HG03196 (cell line): ENCODE results near the gene POP7.
"Not testable (repeated sequence)": the region's sequence is repeated elsewhere in the genome, so short reads cannot be mapped to it uniquely, and the experiment has no call there.

ENCODE experiments used
- ATAC-seq: cut with Tn5 transposase; IDR thresholded peaks from one replicate; pipeline ENCODE4 v1.9.1; 2021; ENCODE audit not compliant: unreplicated experiment

POP7 gene

DNA sequence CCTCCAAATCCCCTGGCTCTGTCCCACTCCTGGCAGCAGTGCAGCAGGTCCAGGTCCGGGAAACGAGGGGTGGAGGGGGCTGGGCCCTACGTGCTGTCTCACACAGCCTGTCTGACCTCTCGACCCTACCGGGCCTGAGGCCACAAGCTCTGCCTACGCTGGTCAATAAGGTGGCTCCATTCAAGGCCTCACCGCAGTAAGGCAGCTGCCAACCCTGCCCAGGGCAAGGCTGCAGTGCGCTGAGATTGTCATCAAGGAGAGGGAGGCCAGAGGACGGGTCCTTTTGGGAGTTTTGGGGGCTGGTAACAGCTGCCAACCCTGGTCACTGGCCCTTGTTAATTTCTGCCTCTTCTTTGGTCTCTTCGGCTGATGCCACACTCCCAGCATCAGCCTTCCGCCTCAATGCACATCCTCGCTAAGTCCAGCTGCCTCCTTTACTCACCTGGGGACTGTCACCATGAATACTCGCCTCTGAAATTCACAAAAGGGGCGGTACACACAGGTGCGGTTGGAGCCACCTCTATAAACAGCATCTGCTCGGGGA lies 17.9 kb downstream of the POP7 start:
- no peak for ATAC-seq

DNA sequence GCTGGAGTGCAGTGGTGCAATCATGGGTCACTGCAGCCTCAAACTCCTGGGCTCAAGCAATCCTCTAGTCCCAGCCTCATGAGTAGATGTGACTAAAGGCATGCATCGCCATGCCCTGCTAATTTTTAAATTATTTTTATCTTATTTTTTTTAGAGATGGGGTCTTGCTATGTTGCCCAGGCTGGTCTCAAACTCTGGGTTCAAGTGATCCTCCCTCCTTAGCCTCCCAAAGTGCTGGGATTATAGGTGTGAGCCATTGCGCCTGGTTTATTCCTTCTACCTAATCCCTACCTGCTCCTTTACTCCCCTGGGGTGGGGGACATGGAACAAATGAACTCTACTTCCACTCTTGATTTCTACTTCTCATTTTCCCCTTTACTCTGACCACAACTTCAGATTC lies 18.4 kb downstream of the POP7 start:
- not testable (repeated sequence) for ATAC-seq

- no peak for ATAC-seq
Measured at GRCh38 chr7:100726996-100727761, 21.3 kb downstream of the POP7 start.

- no peak for ATAC-seq
Measured at GRCh38 chr7:100728196-100728595, 22.3 kb downstream of the POP7 start.

DNA sequence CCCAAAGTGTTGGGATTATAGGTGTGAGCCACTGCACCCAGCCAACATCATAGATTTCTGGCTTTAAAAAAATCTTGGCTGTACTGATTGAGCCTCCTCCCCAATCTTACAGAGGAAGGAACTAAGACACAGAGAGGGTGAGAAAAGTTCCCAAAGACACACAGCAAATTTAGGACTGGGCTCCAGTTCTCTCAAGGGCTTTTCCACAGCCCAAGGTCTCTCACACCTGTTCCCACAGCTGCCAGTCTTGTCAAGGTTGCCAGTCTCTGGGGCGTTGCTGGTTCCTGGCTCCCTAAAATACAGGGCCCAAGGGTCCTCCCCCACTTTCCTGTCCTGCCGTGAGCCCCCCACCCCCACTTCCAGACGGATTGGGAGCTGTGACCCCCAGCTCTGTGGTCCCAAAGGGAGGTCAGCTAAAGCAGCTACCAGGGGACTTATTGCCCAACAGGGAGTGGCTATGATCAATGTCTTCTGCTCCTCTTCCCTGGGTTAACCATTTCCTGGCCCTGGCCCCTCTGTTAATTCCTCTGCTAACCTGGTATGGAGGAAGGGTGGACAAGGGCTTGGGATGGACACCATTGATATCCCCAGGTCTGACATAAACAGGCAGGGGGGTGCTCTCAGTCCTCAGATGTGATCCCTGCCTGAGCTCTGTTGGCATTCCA lies 24.3 kb downstream of the POP7 start:
- ATAC-seq = no peak

DNA sequence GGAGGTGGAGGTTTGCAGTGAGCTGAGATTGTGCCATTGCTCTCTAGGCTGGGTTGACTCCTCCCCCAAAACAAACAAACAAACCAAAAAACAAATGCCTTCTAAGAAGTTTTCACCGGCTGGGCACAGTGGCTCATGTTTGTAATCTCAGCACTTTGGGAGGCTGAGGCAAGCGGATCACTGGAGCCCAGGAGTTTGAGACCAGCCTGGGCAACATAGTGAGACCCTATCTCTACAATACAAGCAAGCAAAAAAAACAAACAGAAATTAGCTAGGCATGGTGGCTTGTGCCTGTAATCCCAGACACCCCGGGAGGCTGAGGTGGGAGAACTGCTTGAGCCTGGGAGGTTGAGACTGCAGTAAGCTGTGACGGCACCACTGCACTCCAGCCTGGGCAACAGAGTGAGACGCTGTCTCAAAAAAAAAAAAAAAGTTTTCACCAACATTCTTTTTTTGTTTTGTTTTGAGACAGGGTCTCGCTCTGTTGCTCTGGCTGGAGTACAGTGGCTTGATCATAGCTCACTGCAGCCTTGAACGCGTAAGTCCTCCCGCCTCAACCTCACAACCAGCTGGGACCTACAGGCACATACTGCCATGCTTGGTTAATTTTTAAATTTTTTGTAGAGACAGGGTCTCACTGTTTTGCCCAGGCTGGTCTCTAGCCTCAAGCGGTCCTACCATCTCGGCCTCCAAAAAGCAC lies 26.2 kb downstream of the POP7 start:
- no peak for ATAC-seq

GRCh38 chr7:100735730-100736129 lies 29.8 kb downstream of the POP7 start:
- ATAC-seq = no peak

DNA sequence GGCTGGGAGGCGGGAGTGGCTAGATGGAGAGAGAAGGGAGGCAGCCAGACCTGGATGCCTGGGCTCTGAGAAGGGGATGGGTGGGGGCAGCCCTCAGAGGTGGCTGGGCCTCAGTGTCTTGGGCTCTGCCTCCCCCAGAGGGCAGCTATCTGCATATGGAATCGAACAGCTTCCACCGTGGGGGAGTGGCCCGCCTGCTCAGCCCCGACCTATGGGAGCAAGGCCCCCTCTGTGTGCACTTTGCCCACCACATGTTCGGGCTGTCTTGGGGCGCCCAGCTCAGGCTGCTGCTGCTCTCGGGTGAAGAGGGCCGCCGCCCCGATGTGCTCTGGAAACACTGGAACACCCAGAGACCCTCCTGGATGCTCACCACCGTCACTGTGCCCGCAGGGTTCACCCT lies 30.8 kb downstream of the POP7 start:
- no peak for ATAC-seq

- ATAC-seq = no peak
Measured at GRCh38 chr7:100739934-100740333, 34.0 kb downstream of the POP7 start.

DNA sequence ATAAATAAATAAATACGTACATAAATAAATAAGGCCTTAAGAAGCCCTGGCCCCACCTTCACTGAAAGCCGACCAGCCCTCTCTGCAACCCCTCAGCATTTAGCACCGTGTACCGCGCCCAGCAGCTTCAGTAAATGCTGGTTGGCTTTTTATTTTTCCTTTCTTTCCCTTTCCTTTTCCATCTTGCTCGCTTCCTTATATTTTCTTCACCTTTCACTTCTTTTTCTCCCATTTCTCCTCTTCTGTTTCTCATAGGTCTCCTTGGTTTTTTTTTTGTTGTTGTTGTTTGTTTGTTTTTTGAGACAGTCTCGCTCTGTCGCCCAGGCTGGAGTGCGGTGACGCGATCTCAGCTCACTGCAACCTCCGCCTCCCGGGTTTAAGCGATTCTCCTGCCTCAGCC lies 38.7 kb downstream of the POP7 start:
- ATAC-seq = no peak

DNA sequence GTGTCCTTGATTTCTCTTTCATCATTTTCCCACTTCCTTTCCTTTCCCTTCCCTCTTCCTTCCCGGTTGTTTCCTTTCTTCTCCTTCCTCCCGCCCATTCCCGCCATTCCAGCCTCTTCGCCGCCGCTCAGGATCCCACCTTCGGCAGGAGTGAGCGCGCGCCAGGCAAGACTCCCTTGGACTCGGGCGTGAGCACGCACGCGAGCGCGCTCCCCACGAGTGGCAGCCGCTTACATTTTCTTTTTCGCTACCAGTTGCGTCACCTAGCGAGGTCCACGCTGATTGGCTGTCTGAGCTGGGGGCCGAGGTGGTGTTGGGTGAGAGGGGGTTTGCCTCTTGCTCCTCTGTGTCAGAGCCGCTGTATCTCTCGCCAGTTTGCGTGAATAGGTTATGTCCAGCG lies 39.3 kb downstream of the POP7 start:
- no peak for ATAC-seq

DNA sequence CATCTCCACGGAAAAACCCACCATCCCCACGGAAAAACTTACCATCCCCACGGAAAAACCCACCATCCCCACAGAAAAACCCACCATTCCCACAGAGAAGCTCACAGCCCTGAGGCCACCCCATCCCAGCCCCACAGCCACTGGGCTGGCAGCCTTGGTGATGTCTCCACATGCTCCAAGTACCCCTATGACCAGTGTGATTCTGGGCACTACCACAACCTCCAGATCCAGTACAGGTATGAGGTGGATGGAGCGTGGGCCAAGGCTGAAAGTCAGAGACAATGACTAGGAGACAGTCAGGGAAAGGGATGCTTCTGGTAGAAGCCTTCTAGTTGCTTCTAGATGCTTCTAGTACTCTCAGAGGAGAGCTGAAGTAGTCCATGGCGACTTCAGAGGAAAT lies 47.1 kb downstream of the POP7 start:
- ATAC-seq = no peak

- ATAC-seq = no peak
Measured at GRCh38 chr7:100753750-100754149, 47.8 kb downstream of the POP7 start.
